HG03354 (cell line): ENCODE measurements around the gene OGFOD2.
"Not testable (repeated sequence)": the region's sequence is repeated elsewhere in the genome, so short reads cannot be mapped to it uniquely, and the experiment has no call there.

ENCODE experiments used
- ATAC-seq: cut with Tn5 transposase; IDR thresholded peaks from one replicate; pipeline ENCODE4 v1.9.1; 2021; ENCODE audit warnings: mild to moderate bottlenecking; ENCODE audit not compliant: unreplicated experiment, poor library complexity, severe bottlenecking

OGFOD2 gene

DNA sequence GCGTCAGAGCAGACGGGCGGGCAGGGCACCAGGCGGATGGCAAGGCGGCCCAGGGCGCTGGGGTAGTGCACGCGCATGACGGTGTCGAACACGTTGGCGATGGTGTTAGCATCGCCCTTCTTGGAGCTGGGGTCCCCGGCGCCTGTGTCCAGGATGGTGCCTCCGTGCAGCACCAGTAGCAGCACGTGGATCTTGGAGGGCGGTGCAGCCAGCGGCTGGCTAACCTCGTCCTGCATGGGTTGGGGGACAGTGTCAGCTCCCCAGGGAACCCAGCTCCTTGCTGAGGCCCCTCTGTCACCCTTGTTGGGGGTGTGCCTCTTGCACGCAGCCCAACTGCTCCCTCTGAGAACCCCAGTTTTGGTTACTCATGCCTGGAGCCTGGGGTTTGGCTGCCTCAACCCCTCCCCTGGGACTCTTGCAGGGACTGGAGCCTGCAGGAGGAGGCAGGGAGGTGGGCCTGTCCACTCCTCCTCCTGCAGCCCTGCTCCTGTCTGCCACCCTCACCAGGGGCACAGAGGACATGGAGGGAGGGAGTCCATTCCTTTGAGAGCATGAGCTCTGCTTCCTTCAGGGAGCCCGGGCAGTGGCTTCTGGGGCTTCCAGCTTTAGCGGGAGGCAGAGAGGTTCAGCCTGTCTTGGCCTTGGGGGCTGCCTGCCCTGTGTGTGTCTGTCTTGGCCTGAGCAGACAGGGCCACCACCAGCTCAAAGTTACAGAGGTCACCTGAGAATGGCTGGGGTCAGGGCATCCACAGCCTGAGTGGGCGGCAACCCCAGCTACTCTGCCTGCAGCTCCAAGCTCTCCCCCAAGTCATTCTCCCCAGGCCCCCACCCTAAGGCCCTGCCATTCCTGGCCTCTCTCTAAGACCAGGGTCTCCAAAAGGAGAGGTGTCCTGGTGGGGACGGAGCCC lies 22.6 kb downstream of the OGFOD2 start:
- no peak for ATAC-seq

DNA sequence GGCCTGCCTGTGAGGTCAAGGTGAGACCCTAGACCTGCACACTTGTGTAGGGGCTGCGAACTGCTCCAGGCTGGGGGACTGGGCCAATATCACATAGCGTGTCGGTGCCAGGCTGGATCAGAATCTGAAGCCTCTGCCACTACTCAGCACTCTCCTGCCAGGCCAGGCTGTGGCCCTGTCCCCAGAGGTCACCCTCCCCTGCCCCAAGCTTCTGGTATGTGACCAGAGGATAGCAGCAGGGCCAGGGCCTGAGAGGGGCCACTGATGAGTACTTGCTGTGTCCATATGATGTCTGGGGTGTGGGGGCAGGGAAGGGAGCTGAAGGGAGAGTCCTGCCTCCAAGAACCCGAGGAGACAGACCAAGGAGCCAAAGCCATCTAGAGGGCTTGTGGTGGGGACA lies 23.3 kb downstream of the OGFOD2 start:
- ATAC-seq, result no peak

DNA sequence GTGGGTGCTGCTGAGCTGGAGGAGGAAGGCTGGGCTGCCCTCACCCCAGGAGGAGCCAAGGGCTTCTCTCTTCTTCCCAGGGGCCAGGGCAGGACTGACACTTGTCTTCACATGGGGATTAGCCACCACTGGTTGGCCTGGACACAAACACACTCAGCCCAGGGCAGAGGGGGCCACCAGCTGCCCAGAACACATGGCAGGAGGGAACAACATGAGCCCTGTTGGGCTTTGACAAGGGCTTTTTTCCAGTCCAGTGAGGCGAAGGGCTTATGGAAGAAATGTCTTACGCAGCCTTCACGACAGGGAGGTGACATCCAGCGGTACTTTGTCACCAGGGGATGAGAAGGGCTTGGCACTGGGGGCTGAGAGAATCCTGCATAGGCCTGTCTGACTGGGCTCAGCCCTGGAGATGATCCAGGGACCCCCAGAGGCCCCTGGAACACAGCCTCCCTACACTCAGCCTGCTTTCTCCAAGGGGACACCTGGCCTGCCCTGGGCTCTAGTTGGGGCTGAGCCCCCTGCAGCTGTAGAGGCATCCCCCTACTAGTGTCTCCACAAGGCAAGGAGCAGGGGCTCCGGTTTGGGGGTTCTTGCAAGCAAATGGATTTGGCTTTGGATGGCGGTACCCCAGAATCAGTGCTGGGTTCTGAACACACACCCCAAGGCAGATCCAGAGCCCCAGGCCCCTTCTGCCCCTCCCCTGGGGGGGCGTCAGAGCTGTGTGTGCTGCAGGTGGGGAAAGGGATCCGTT lies 24.3 kb downstream of the OGFOD2 start:
- no peak for ATAC-seq

DNA sequence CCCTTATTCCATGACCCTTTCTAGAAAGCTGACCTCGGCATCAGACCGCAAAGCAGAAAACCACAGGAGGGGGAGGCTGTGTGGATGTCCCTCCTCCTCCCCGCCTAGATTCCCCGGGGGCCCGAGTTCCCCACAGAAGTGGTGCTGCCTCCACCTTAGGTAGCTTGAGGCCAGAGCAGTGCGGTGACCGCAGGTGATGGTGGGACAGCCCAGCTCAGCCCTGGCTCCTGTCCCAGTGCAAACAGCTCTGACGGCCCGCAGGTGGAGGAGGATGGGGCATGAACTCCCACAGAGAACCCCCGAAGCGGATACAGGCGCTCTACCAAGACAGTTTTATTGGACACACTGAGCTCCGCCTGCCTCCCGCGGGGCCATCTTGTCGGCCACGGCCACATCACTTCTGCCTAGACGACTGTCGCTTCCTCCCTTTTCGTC lies 25.0 kb downstream of the OGFOD2 start:
- ATAC-seq, result no peak

DNA sequence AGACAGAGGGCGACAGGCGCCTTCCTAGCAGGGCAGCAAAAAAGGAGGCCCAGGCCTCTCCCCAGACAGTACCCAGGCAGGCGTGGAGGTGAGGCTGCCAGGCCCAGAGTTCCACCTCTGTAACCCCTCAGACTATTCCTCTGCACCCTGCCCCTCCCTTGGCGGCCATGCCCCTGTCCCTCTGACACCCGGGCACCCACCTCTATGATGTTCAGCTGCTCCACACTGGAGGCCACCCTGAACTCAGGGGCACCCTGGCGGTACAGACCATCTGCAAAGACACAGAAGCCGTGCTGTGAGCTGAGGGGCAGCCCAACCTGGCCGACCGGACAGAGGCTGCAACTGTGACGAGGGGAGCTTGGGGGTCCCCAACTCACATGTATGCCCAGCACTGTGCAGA lies 25.5 kb downstream of the OGFOD2 start:
- no peak for ATAC-seq

DNA sequence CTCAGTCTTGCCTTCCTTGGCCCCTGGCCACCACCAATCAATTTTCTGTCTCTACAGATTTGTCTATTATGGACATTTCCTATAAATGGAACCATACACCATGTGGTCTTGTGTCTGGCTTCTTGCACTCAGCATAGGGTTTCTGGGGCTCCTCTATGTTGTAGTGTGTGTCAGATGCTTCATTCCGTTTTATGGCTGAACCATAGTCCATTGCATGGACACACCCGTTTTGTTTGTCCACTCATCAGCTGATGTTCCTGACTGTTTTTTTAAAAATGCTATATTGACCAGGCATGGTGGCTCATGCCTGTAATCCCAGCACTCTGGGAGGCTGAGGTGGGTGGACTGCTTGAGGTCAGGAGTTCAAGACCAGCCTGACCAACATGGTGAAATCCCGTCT lies 26.4 kb downstream of the OGFOD2 start:
- ATAC-seq, result no peak

DNA sequence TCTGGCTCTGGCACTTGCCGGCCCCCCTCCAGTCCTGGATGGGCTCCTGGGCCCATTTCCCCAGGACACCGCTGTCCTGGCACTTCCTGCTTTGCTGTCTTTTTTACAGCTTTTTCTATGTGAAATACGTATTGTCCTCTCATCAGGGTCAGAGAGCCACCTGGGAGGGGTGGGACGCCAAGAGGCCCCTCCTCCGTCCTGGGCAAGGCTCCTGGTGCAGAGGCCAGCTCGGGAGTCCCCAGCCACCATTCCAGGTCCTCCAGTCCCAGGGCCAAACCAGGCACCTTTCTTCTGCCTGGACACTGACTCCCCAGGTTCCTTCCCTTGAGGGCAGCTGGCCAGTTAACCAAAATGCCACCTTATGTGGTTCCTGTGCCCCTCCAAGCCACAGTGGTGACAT lies 28.2 kb downstream of the OGFOD2 start:
- no peak for ATAC-seq

DNA sequence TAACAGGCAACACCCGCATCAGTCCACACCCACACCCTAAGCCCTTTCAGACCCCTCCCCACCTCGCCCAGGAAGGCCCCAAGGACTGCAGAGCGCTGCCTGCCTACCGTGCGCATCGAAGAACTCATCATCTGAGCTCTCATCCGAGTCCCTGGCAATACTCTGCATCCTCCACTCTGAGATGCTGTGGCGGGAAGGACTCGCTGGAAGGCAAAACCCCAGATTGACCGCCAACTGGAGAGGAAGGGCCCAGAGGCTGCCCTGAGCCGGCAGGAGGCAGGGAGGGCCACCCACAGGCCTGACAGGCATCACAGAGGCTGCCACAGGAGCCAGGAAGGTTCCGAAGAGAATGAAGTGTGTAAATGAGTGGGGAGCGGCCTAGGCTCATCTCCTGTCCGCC lies 29.2 kb downstream of the OGFOD2 start:
- no peak for ATAC-seq

DNA sequence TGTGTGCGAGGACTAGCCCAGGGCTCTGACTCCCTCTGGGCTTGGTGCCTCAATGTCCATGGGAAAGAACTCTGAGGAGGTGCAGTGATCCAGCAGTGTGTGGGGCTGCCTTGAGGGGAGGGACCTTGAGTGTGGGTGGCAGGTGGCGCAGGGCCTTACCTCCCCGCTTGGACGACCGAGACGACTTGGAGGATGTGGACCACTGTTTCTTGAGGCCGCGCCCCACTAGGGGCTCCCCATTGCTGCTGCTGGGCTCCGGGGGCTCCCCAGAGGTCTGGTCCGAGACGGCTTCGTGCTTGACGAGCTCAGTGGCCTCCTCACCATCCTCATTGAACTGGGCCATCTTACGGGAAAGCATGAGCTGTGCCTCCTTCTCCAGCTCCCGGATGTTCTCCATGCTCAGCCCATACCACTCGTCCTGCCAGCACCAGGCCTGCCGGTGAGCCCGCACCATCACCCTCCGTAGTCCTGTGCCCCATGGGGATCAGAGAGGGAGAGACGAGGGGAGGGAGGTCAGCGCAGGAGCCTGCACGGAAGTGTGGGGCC lies 30.1 kb downstream of the OGFOD2 start:
- no peak for ATAC-seq

DNA sequence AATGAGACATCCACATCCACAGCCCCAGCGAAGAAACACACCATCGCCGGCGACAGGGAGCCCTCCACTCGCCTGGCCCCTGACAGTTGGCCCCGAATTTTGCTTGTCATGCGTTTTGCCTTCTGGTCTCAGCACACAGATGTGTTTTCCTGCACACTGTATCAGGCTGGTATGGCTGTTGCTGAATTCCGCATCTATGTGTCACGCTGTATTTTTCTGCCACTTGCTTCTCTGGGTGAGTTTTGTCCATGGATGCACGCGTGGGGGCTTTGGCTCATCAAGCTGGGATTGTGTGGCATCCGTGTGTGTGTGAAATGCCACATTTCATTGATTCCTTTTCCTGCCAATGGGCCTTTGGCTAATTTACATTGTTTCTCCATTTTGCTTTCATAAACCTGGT lies 31.9 kb downstream of the OGFOD2 start:
- ATAC-seq, result no peak

DNA sequence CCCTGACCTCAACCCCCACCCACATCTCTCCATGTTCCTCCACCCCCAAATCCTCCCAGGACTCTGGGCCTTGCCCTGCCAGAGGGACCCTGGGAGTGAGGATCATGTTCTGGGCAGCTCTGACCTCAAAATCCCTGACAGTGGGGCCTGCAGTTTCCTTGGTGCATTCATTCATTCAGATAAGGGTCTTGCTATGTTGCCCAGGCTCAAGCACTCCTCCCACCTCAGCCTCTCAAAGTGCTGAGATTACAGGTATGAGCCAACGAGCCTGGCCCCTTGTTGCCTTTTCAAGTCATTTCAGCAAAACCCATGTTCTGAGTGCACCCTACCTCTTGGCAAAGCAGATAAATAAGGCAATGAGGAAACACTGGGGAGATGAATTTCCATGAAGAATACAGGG lies 35.1 kb downstream of the OGFOD2 start:
- ATAC-seq, result no peak

DNA sequence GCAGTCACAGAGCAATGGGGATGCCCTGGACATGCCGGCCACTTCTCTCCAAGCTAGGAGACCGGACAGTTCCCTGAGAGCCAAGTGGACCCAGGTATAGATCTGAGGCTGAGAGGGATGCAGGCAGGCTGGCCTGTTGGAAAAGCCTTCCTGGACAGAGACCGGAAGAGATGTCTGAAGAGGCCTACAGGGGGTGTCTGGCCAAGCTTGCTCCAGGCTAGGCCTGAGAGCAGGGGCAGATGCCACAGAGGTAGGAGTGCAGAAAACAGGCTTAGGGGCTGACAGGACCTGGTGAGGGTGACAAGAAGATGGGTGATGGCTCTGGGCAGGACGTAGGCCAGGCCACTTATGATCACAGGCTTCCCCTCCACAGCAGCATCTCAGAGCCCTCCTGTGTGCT lies 35.6 kb downstream of the OGFOD2 start:
- ATAC-seq, result no peak

DNA sequence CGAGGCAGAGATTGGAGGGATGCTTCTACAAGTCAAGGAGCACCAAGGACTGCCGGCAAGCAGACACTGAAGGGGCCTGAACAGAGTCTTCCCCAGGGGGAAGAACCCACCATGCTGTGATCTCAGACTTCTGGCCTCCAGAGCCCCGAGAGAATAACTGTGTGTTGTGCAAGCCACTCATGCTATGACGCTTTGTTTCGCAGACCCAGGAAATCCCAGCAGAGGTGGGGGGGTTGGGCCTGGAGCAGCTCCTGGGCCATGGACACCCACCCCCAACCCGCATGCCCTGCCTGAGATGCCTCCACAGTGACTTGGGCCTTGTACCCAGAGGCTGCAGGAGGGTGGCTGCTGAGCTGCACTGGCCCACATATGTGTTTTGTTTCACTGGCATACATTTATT lies 36.7 kb downstream of the OGFOD2 start:
- ATAC-seq, result no peak

DNA sequence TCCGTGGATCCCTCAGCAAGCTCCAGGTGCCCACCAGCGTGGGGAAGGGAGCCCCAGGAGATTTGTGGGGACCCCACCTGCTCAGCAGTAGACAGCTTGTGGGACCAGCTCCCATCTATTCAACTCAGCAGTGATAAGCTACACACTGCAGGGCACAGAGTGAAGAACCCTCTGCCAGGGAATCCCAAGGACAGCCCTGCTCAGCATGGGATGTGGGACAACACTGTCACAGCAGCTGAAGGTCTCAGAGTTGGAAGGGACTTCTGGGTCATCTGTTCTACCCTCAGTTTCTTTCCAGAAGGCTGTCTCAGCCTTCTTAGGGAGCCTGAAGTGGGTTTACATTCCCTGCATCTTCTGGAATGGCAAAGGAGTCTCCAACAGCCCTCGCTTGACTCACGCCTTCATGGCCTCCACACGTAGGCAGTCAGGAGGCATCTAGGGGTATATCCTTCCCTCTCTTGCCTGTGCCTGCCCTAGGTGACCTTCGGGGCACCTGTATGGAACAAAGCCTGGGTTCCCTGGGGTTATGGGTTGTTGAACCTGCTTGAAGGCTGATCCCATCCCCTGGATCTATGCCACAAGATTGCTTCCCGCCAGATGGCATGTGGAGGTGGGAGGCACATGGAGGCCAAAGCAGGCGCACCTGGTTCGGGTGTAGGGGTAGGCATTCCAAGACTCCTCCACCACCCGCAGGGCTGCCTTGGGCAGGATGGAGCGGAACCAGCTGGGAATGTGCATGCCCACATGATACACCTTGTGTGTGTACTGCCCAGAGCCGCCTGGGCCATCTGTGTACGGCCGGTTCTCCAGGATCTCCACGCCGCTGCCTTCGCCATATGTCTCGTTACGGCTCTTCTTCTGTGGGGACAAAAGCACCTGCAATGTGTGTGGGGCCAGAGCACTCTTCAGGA lies 38.4 kb downstream of the OGFOD2 start:
- no peak for ATAC-seq

DNA sequence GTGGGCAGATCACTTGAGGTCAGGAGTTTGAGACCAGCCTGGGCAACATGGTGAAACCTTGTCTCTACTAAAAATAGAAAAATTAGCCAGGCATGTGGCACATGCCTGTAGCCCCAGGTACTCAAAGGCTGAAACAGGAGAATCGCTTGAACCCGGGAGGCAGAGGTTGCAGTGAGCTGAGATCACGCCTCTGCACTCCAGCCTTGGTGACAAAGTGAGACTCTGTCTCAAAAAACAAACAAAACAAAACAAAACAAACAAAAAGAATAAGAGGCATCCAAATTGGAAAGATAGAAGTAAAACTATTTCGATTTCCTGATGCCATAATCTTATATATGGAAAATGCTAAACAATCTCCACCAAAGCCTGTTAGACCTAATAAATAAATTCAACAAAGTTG lies 39.4 kb downstream of the OGFOD2 start:
- not testable (repeated sequence) for ATAC-seq

DNA sequence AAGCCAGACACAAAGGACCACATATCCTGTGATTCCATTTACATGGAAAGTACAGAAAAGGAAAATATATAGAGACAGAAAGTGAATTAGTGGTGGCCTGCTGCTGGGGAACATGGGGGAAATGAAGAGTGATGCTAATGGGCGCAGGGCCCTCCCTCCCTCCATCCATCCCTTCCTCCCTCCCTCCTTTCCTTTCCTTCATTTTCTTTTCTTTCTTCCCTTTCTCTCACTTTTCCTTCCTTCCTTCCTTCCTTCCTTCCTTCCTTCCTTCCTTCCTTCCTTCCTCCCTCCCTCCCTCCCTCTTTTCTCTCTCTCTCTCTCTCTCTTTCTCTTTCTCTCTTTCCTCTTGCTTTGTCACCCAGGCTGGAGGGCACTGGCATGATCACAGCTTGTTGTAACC lies 42.7 kb downstream of the OGFOD2 start:
- no peak for ATAC-seq

DNA sequence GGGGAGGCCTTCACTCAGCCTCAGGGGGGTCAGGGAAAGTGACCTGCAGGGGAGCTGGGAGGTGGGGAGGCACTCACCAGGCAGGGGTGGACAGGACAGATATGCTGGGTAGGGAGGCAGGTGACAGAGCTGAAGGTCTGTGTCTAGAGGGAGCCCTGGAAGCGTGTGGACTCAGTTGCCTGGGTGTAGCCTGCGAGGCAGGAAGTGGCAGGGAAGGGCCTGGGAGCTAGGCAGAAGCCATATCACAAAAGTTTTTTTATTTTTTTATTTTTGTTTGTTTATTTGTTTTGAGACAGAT lies 44.7 kb downstream of the OGFOD2 start:
- no peak for ATAC-seq

DNA sequence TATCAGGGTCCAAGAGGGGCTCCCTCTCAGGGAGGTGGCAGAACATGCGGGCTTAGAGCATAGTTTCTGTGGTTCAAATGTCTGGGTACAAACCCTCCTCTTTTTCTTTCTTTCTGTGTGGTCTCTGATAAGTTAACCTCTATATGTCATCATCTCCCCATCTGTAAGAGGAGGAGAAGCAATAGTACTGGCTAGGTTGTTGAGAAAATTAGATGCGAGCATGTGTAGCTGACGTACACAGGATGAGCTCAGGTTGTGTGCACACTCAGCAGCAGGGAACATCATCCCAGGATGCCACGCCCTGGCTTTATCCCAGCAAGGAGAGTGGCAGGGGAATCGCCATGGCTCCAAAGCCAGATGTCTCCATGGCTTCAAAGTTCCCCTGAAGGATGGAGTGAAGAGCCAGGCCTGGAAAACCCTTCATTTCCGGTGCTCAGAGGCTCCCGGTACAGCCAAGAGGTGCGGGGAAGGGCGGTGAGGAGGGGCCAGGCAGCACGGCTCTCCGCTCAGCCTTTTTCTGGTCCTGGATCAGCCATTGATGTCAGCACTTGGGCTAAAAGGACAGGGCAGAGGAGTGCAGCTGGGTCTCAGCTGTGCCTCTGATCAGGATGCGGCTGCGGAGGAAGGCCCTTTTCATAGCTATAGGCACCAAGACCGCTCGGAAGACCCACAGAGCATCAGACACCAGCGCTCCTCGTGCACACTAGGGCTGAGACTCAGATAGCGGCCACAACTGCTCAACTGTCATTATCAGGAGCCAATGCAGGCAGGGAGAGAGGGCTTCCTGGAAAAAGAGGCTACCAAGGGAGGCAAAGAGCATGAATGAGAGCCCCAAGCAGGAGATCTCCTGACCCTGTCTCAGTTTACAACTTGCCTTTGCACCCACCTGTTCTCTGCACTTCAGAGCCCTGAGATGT lies 46.9 kb downstream of the OGFOD2 start:
- ATAC-seq, result no peak

DNA sequence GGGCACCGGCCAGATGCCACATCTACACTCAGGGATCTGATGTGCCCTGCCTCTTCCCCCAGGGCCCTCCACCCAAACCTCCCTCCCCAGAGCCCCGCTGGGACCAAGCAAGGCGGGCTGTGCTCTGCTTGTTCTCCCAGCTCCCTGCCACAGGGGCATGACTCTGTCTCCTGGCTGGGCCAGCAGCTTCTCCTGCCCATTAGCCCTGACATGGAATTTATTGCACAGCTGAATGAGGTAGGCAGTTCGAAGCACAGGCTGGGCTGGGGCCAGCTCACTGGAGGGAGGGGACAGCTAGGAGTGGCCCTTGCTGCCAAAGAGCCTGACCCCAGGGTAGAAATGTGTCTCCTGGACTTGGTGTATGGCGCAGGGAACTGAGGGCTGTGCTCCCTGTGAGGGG lies 47.8 kb downstream of the OGFOD2 start:
- ATAC-seq, result no peak
